Smooth muscle cell (in vitro differentiated cells): ENCODE results near the gene COL9A3. TPM values are rescaled to one million over a fixed set of nuclear protein-coding genes. Genes with fewer than 3 reads are reported as not detected.

Experiments
- DNase-seq: peaks from one replicate; lab custom pipeline; 2025; ENCODE audit not compliant: unreplicated experiment; lab: John Stamatoyannopoulos, UW
- H2AFZ ChIP-seq: fragments of 200-600 bp; sonication (generic); 2 replicates; pipeline ENCODE4 v1.6.0; 2016; ENCODE audit warnings: antibody characterized with exemption, low read depth, mild to moderate bottlenecking
- H3F3A ChIP-seq: fragments of 200-600 bp; sonication (generic); 2 replicates; pipeline ENCODE4 v1.6.0; 2017; ENCODE audit warnings: antibody characterized with exemption, low read depth
- H3K27ac ChIP-seq: fragments of 200-600 bp; sonication (generic); 2 replicates; pipeline ENCODE4 v1.5.1; 2016; ENCODE audit warnings: low read depth, mild to moderate bottlenecking
- H3K27me3 ChIP-seq: fragments of 200-600 bp; sonication (generic); 2 replicates; pipeline ENCODE4 v1.6.1; 2016; ENCODE audit warnings: low read depth, mild to moderate bottlenecking
- H3K36me3 ChIP-seq: fragments of 200-600 bp; sonication (generic); 2 replicates; pipeline ENCODE4 v1.5.1; 2016; ENCODE audit warnings: low read depth
- H3K4me1 ChIP-seq: fragments of 200-600 bp; sonication (generic); 2 replicates; pipeline ENCODE4 v1.5.1; 2016; ENCODE audit warnings: low read depth
- H3K4me2 ChIP-seq: fragments of 200-600 bp; sonication (generic); 2 replicates; pipeline ENCODE4 v1.6.0; 2016; ENCODE audit warnings: mild to moderate bottlenecking
- H3K4me3 ChIP-seq: fragments of 200-600 bp; sonication (generic); 2 replicates; pipeline ENCODE4 v1.5.1; 2016; ENCODE audit warnings: mild to moderate bottlenecking
- H3K79me2 ChIP-seq: fragments of 200-600 bp; sonication (generic); 2 replicates; pipeline ENCODE4 v1.6.0; 2016; ENCODE audit warnings: low read depth, mild to moderate bottlenecking
- H3K9ac ChIP-seq: fragments of 200-600 bp; sonication (generic); 2 replicates; pipeline ENCODE4 v1.6.0; 2016; ENCODE audit warnings: low read depth
- H3K9me3 ChIP-seq: fragments of 200-600 bp; sonication (generic); replicated peaks from 2 replicates; pipeline ENCODE4 v1.5.1; 2016; ENCODE audit warnings: low read depth
- H4K20me1 ChIP-seq: fragments of 200-600 bp; sonication (generic); 2 replicates; pipeline ENCODE4 v1.6.0; 2016; ENCODE audit warnings: low read depth
- CTCF ChIP-seq: fragments of 200-600 bp; sonication (generic); IDR thresholded peaks from 2 replicates; pipeline ENCODE4 v1.5.1; 2017; ENCODE audit warnings: borderline replicate concordance, mild to moderate bottlenecking, antibody characterized with exemption; ENCODE audit not compliant: insufficient read depth, poor library complexity, severe bottlenecking
- WGBS: methylation state at CpG from one replicate; pipeline ENCODE4 v1.1.7; 2016; ENCODE audit warnings: low lambda C conversion rate; 5-methylcytosine and 5-hydroxymethylcytosine counted together
- polyA plus RNA-seq: library from polyadenylated mRNA; unstranded; fragments of >200 nt; fragmentation: Nextera tagmentation; extraction: Ambion mirVana; gene quantifications from 2 replicates; pipeline ENCODE4 v1.2.1, GENCODE V29; 2016
- total RNA-seq: library from RNA; depleted of rRNA; stranded (reverse); fragments of >200 nt; gene quantifications from 2 replicates; pipeline ENCODE4 v1.2.3, GENCODE V29; 2014

The COL9A3 gene
- total and polyA plus RNA-seq, 2 experiments from 2014 or later = 23.0 to 77.4 TPM

- Histone ChIP-seq H3K4me3 (no peak overlapping the region), H3K27me3 (no peaks in the 10 kb centered on the region), H3K4me2 (peak overlapping the region; percentile 99), H3K9me3 (no peaks in the 10 kb centered on the region), H3K4me1 (peaks cover 37% of the 10 kb centered on the region), H3K9ac (no peak overlapping the region), H4K20me1 (no peaks in the 10 kb centered on the region), H3K36me3 (no peaks in the 10 kb centered on the region), H3F3A (peaks cover 13% of the 10 kb centered on the region), H3K27ac (no peak overlapping the region), H2AFZ (no peak overlapping the region), H3K79me2 (no peaks in the 10 kb centered on the region)
- WGBS = 81% methylated on average over 16 of the region's 16 CpGs
- TF ChIP-seq CTCF = no peak
- DNase-seq = no peak
These were observed 2.8 kb downstream of the COL9A3 start for GRCh38 chr20:62819494-62820174.

GRCh38 chr20:62820208-62820961, 3.5 kb downstream of the COL9A3 start:
- Histone ChIP-seq H2AFZ (no peak overlapping the region), H3K27ac (no peak overlapping the region), H3K27me3 (no peaks in the 10 kb centered on the region), H3K4me2 (no peak overlapping the region), H3K4me3 (no peak overlapping the region), H3K9me3 (no peaks in the 10 kb centered on the region), H3K36me3 (no peaks in the 10 kb centered on the region), H3K4me1 (peaks cover 34% of the 10 kb centered on the region), H3K79me2 (no peaks in the 10 kb centered on the region), H3K9ac (no peak overlapping the region), H3F3A (peaks cover 13% of the 10 kb centered on the region), H4K20me1 (no peaks in the 10 kb centered on the region)
- DNase-seq = no peak
- 79% methylated on average over 20 of the region's 23 CpGs for WGBS
- no peak for TF ChIP-seq CTCF

DNA sequence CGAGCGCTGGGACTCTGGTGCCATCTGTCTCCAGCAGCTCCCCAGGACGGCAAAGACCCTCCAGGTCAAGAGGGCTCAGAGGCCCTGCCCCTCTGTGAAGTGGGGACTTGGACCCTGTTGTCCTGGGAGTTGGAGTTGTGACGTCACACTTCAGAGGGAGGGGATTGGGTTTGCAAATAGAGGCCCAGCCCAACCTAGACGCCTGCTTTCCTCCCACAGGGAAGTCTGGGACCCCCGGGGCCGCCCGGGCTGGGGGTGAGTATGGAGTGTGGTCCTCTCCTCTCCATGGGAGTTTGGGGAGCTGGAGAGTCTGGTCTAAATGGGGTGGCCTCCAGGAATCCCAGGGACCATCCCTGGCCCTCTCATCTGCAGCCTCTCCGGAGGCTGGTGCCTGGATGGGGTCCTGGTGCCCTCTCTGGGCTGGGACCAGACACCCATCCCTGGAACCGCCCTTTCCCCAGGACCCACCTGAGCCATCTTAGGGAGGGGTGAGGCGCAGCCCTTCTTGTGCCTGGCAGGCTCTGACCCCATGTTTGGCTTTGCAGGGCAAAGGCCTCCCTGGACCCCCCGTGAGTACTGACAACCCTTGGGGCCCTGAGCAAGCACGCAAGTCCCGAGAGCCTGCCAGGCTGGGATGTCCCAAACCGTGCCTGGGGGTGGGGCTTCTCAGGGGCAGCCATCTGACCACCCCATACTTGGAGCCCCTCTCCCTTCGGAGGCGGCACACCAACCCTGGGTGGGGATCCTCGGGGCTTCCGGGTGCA, 4.3 kb downstream of the COL9A3 start:
- H3K36me3 ChIP-seq = no peaks in the 10 kb centered on the region
- 93% methylated on average over 19 of the region's 19 CpGs for WGBS
- DNase-seq = no peak
- no peak overlapping the region for H3K4me2 ChIP-seq
- TF ChIP-seq CTCF = no peak
- no peaks in the 10 kb centered on the region for H3K9me3 ChIP-seq
- H3K79me2 ChIP-seq = no peaks in the 10 kb centered on the region
- no peaks in the 10 kb centered on the region for H4K20me1 ChIP-seq
- peaks cover 13% of the 10 kb centered on the region for H3F3A ChIP-seq
- no peak overlapping the region for H3K27ac ChIP-seq
- H3K27me3 ChIP-seq = no peaks in the 10 kb centered on the region
- no peak overlapping the region for H3K9ac ChIP-seq
- peaks cover 27% of the 10 kb centered on the region for H3K4me1 ChIP-seq
- H2AFZ ChIP-seq = no peak overlapping the region
- no peak overlapping the region for H3K4me3 ChIP-seq
